ENCODE measurements around the gene ZDHHC22. TPM values are rescaled to one million over a fixed set of nuclear protein-coding genes. Genes with fewer than 3 reads are reported as not detected.

ZDHHC22 gene
- polyA plus RNA-seq, 1 donor from 2014 or later = 4.3 TPM

DNA sequence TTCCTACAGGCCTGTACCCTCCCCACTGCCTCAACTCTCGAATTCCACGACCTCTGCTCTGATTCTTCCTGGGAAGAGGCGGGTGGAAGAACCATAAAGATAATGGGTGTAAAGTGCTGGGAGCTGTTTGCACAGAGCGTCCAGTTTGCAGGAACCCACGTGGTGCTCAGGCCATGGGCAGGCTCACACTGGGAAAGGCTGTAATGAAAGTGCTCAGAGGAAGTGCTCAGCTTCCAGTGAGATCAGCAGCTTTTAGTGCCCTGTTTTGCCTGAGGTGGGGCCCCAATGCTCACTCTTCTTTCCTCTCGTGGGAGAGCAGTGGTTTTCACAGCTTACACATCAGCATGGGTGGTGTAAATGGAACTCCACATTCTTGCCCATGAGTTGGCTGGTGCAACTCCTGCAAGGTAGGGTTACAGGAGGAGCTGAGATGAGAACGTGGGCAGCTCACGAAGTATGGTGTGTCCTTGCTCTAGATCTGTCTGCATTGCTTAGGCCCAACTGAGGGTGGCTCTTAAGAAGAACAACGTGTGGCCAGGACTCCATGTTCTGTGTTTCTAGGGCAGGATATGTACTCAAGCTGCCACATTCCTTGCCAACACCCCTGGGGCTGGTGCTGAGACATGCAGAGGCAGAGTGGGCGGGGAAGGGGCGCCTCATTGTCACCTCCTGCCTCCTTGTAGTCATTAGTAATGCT lies 43.0 kb upstream of the ZDHHC22 start:
- no peak overlapping the region for H3K4me2 ChIP-seq (ENCODE audit: low read length)
- H3F3A ChIP-seq (ENCODE audit: insufficient read depth, low read length, poor library complexity, severe bottlenecking) = no peaks in the 10 kb centered on the region
- no peak overlapping the region for H3K27ac ChIP-seq (ENCODE audit: low read length)
- no peaks in the 10 kb centered on the region for H3K36me3 ChIP-seq (ENCODE audit: insufficient read depth, low read length)
- H3K4me3 ChIP-seq (ENCODE audit: low read length) = no peak overlapping the region
- H3K9ac ChIP-seq (ENCODE audit: low read length) = no peak overlapping the region
- no peaks in the 10 kb centered on the region for H3K9me2 ChIP-seq (ENCODE audit: insufficient read depth, low read length)
- H3K9me3 ChIP-seq (ENCODE audit: low read length) = no peaks in the 10 kb centered on the region
- H3K79me2 ChIP-seq (replicated peaks; ENCODE audit: insufficient read depth, low read length) = no peaks in the 10 kb centered on the region
- no peak for TF ChIP-seq SMC3 (conservative IDR thresholded peaks at IDR 0.05; ENCODE audit: poor library complexity)
- TF ChIP-seq, protein P1, sequence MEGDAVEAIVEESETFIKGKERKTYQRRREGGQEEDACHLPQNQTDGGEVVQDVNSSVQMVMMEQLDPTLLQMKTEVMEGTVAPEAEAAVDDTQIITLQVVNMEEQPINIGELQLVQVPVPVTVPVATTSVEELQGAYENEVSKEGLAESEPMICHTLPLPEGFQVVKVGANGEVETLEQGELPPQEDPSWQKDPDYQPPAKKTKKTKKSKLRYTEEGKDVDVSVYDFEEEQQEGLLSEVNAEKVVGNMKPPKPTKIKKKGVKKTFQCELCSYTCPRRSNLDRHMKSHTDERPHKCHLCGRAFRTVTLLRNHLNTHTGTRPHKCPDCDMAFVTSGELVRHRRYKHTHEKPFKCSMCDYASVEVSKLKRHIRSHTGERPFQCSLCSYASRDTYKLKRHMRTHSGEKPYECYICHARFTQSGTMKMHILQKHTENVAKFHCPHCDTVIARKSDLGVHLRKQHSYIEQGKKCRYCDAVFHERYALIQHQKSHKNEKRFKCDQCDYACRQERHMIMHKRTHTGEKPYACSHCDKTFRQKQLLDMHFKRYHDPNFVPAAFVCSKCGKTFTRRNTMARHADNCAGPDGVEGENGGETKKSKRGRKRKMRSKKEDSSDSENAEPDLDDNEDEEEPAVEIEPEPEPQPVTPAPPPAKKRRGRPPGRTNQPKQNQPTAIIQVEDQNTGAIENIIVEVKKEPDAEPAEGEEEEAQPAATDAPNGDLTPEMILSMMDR (IDR thresholded peaks at IDR 0.05; ENCODE audit: poor library complexity, severe bottlenecking) = no peak
- TF ChIP-seq EP300 (conservative IDR thresholded peaks at IDR 0.05; ENCODE audit: poor library complexity, severe bottlenecking) = no peak
- TF ChIP-seq REST (IDR thresholded peaks at IDR 0.05; ENCODE audit: borderline replicate concordance) = no peak
- TF ChIP-seq POLR2AphosphoS5 (IDR thresholded peaks at IDR 0.05) = no peak
- no peak for TF ChIP-seq TAF1 (IDR thresholded peaks at IDR 0.05; ENCODE audit: low read depth)
- H2AFZ ChIP-seq (ENCODE audit: low read depth, low read length) = no peak overlapping the region
- no peaks in the 10 kb centered on the region for H4K20me1 ChIP-seq (ENCODE audit: insufficient read depth)
- H3K27me3 ChIP-seq (ENCODE audit: insufficient read depth, low read depth, low read length) = no peaks in the 10 kb centered on the region

GRCh38 chr14:77183896-77184295 lies 42.3 kb upstream of the ZDHHC22 start:
- Histone ChIP-seq H3K36me3 (ENCODE audit: insufficient read depth, low read length) (no peaks in the 10 kb centered on the region), H3K9ac (ENCODE audit: low read length) (no peak overlapping the region), H3K4me2 (ENCODE audit: low read length) (no peak overlapping the region), H3K79me2 (replicated peaks; ENCODE audit: insufficient read depth, low read length) (no peaks in the 10 kb centered on the region), H3K4me3 (ENCODE audit: low read length) (peak overlapping the region; percentile 96), H3K27ac (ENCODE audit: low read length) (no peak overlapping the region), H3K27me3 (ENCODE audit: insufficient read depth, low read depth, low read length) (no peaks in the 10 kb centered on the region), H3K9me3 (ENCODE audit: low read length) (no peaks in the 10 kb centered on the region), H3F3A (ENCODE audit: insufficient read depth, low read length, poor library complexity, severe bottlenecking) (no peaks in the 10 kb centered on the region), H3K9me2 (ENCODE audit: insufficient read depth, low read length) (no peaks in the 10 kb centered on the region), H2AFZ (ENCODE audit: low read depth, low read length) (no peak overlapping the region), H4K20me1 (ENCODE audit: insufficient read depth) (no peaks in the 10 kb centered on the region)
- TF ChIP-seq REST (IDR thresholded peaks at IDR 0.05; ENCODE audit: borderline replicate concordance) (no peak), EZH2 (IDR thresholded peaks at IDR 0.05; ENCODE audit: borderline replicate concordance, insufficient read depth, low read length, poor library complexity, severe bottlenecking) (no peak), POLR2AphosphoS5 (IDR thresholded peaks at IDR 0.05) (no peak), SMC3 (conservative IDR thresholded peaks at IDR 0.05; ENCODE audit: poor library complexity) (no peak), TAF1 (IDR thresholded peaks at IDR 0.05; ENCODE audit: low read depth) (no peak), MXI1 (conservative IDR thresholded peaks at IDR 0.05; ENCODE audit: poor library complexity, severe bottlenecking) (no peak), EP300 (conservative IDR thresholded peaks at IDR 0.05; ENCODE audit: poor library complexity, severe bottlenecking) (no peak), RAD21 (conservative IDR thresholded peaks at IDR 0.05) (no peak)
- TF ChIP-seq, protein P1 (IDR thresholded peaks at IDR 0.05; ENCODE audit: poor library complexity, severe bottlenecking) = no peak

Data from neural cell (in vitro differentiated cells).